Measurements from ENCODE around the gene FAM124A.

DNA sequence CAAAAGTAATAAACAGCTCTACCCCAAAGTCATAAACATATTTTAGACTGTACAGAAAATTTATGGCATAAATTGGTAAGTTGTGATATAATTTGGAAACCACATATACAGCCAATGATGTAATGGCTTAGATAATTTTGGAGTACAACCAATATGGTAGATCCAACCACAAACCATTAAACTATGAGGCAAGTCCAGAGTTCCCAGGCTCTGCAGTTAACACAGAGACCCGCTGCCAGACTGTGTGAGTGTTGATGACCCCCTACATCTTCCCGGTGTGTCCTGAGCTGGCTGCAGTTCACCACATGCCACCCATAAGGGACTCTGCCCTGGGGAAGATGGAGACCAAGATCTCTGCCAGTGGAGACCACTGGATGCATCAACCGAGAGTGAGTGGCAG, 107.4 kb downstream of the FAM124A start:
- no peak for TF ChIP-seq JUND (IDR thresholded peaks at IDR 0.05; ENCODE audit: low read length)
- no peak for TF ChIP-seq CTCF (IDR thresholded peaks at IDR 0.05; ENCODE audit: control extremely low read depth in 1 of 3, insufficient read depth in 1 of 3, low read depth in 1 of 3, low read length in 3 of 3)
- no peak for TF ChIP-seq POLR2AphosphoS5 (IDR thresholded peaks at IDR 0.05; ENCODE audit: low read depth, low read length)
- TF ChIP-seq CEBPB (IDR thresholded peaks at IDR 0.05; ENCODE audit: low read depth, low read length): no peak
- TF ChIP-seq GTF2F1 (IDR thresholded peaks at IDR 0.05; ENCODE audit: borderline replicate concordance, low read depth, low read length): no peak
- no peak for TF ChIP-seq CHD1 (IDR thresholded peaks at IDR 0.05; ENCODE audit: low read depth, low read length)
- TF ChIP-seq CREB1 (IDR thresholded peaks at IDR 0.05): no peak
- no peak for TF ChIP-seq CBX5 (IDR thresholded peaks at IDR 0.05; ENCODE audit: low read depth, low read length)
- TF ChIP-seq POU5F1 (IDR thresholded peaks at IDR 0.05; ENCODE audit: low read depth, low read length): no peak
- no peak for TF ChIP-seq ZNF274 (IDR thresholded peaks at IDR 0.05; ENCODE audit: borderline replicate concordance, extremely low read depth, low read length)
- TF ChIP-seq EZH2 (IDR thresholded peaks at IDR 0.05; ENCODE audit: low read depth, low read length, severe bottlenecking): no peak
- TF ChIP-seq JUN (IDR thresholded peaks at IDR 0.05; ENCODE audit: low read depth, low read length): no peak
- TF ChIP-seq POLR2A (IDR thresholded peaks at IDR 0.05; ENCODE audit: control extremely low read depth in 1 of 2, low read depth in 2 of 2, low read length in 2 of 2): no peak

Data from H1 (cell line).